Panc1 (cell line): ENCODE data around the gene CLDN9. TPM values are rescaled to one million over a fixed set of nuclear protein-coding genes. Genes with fewer than 3 reads are reported as not detected.

Experiments used
- ATAC-seq: fragments of 200-7000 bp; cut with Tn5 transposase; 2 replicates; pipeline ENCODE4 v1.9.1; 2020; ENCODE audit warnings: mild to moderate bottlenecking, moderate library complexity
- BruUV-seq: library from RNA; stranded (reverse); fragments of 400-500 nt; replicated peaks from 2 replicates; lab custom pipeline; 2021; lab: Mats Ljungman, UMichigan
- CTCF ChIA-PET: fragments of 300-600 bp; sonication (Branson Sonifier 250); formaldehyde crosslinking; loops from one replicate; lab custom pipeline; 2022; ENCODE audit warnings: antibody characterized with exemption; lab: Charles Lee
- POLR2A ChIA-PET: fragments of 300-600 bp; sonication (Branson Sonifier 250); formaldehyde crosslinking; loops from one replicate; lab custom pipeline; 2022; ENCODE audit warnings: antibody characterized with exemption; lab: Charles Lee
- DNase-seq: peaks from one replicate; pipeline ENCODE4 v3.0.0-alpha.2; 2010; ENCODE audit warnings: low read depth, low spot score
- H3K27ac ChIP-seq: 2 replicates; pipeline ENCODE4 v1.5.1; 2011; ENCODE audit warnings: mild to moderate bottlenecking, low read length, inconsistent platforms
- H3K27me3 ChIP-seq: fragments of 200-500 bp; sonication (Bioruptor generic); 2 replicates; pipeline ENCODE4 v1.6.0; 2014; ENCODE audit warnings: low read length, inconsistent platforms; ENCODE audit not compliant: control insufficient read depth, insufficient read depth
- H3K36me3 ChIP-seq: fragments of 200-500 bp; sonication (Bioruptor generic); 2 replicates; pipeline ENCODE4 v1.5.1; 2014; ENCODE audit warnings: inconsistent platforms, mild to moderate bottlenecking, low read length, moderate library complexity; ENCODE audit not compliant: control insufficient read depth, insufficient read depth
- H3K4me1 ChIP-seq: 2 replicates; pipeline ENCODE4 v1.5.1; 2011; ENCODE audit warnings: inconsistent platforms, mild to moderate bottlenecking, low read length, moderate library complexity; ENCODE audit not compliant: control insufficient read depth, insufficient read depth
- H3K4me3 ChIP-seq, 2 experiments: 2 replicates each; pipeline ENCODE4 v1.5.1; 2011 to 2012; ENCODE audit warnings: low read depth in 2 of 2, low read length in 2 of 2, mild to moderate bottlenecking in 2 of 2, inconsistent platforms in 1 of 2, moderate library complexity in 1 of 2
- H3K9me3 ChIP-seq: fragments of 200-500 bp; sonication (Bioruptor generic); 2 replicates; pipeline ENCODE4 v1.5.1; 2014; ENCODE audit warnings: low read depth, mild to moderate bottlenecking, inconsistent platforms, low read length, moderate library complexity; ENCODE audit not compliant: control insufficient read depth, insufficient read depth
- CTCF ChIP-seq: fragments of 450-650 bp; IDR thresholded peaks from 2 replicates; pipeline ENCODE4 v1.5.1; 2017; ENCODE audit warnings: mild to moderate bottlenecking
- POLR2AphosphoS5 ChIP-seq: IDR thresholded peaks from 2 replicates; pipeline ENCODE4 v1.6.1; 2012; ENCODE audit warnings: mild to moderate bottlenecking, low read depth, low read length, moderate library complexity
- REST ChIP-seq, 2 experiments: IDR thresholded peaks; 2 replicates each; pipeline ENCODE4 v1.6.1; 2011 to 2012; ENCODE audit warnings: low read depth in 2 of 2, control low read depth in 1 of 2, low read length in 1 of 2, mild to moderate bottlenecking in 1 of 2, moderate library complexity in 1 of 2; ENCODE audit not compliant: insufficient read depth in 1 of 2
- SIN3A ChIP-seq: IDR thresholded peaks from 2 replicates; pipeline ENCODE4 v1.6.1; 2012; ENCODE audit warnings: low read depth, mild to moderate bottlenecking, low read length, moderate library complexity, borderline replicate concordance; ENCODE audit not compliant: insufficient read depth
- TCF7L2 ChIP-seq: IDR thresholded peaks from 2 replicates; pipeline ENCODE4 v1.6.1; 2011; ENCODE audit warnings: mild to moderate bottlenecking, low read depth, low read length, inconsistent platforms
- in situ Hi-C: cut with HindIII; loops from 2 replicates; pipeline ENCODE4 v1.10.0; 2016; ENCODE audit warnings: low sequenced_read_pairs, low pct_unique_long_range_greater_than_20kb
- intact Hi-C: fragments of 100-400 bp; cut with micrococcal nuclease; formaldehyde crosslinking; loops from one replicate; pipeline ENCODE4 v1.10.0; 2022; ENCODE audit not compliant: unreplicated experiment
- total RNA-seq: library from RNA; stranded (reverse); gene quantifications from one replicate; pipeline ENCODE4 v1.2.1, GENCODE V29; 2021; ENCODE audit not compliant: unreplicated experiment

Gene CLDN9
- total RNA-seq, 1 experiment from 2014 or later: 1.6 TPM

- Histone ChIP-seq H3K27ac (peak overlapping the region; percentile 85), H3K27me3 (no peaks in the 10 kb centered on the region), H3K36me3 (no peaks in the 10 kb centered on the region), H3K4me1 (peaks cover 48% of the 10 kb centered on the region), H3K9me3 (no peaks in the 10 kb centered on the region), H3K4me3 (peak overlapping the region; percentile 69 to 70; a peak in 2 of 4 replicates)
- intact Hi-C loops (no loop called here), in situ Hi-C loops (no loop called here)
- no TSS peak for BruUV-seq
- DNase-seq (no peak), ATAC-seq (no peak)
- ChIA-PET CTCF (no interaction called here), POLR2A (no interaction called here)
- TF ChIP-seq SIN3A (no peak), POLR2AphosphoS5 (peak; percentile 24), REST (IDR thresholded peaks at IDR 0.05; ENCODE audit: insufficient read depth in 1 of 2, low read depth in 2 of 2, low read length in 1 of 2) (no peak), CTCF (no peak), TCF7L2 (no peak)
Measured at GRCh38 chr16:2971134-2971984, 41.4 kb upstream of the CLDN9 start.

- ChIA-PET CTCF (no interaction called here), POLR2A (no interaction called here)
- no peaks in the 10 kb centered on the region for H3K27me3 ChIP-seq
- intact Hi-C loops (no loop called here), in situ Hi-C loops (no loop called here)
- DNase-seq (no peak), ATAC-seq (no peak)
- no peaks in the 10 kb centered on the region for H3K36me3 ChIP-seq
- H3K4me1 ChIP-seq: peaks cover 52% of the 10 kb centered on the region
- peak overlapping the region; percentile 71 for H3K27ac ChIP-seq
- H3K9me3 ChIP-seq: no peaks in the 10 kb centered on the region
- H3K4me3 ChIP-seq: no peak overlapping the region
- no TSS peak for BruUV-seq
- peak; percentile 22; the same call in 1 of the 2 replicates for TF ChIP-seq POLR2AphosphoS5
- TF ChIP-seq REST (IDR thresholded peaks at IDR 0.05; ENCODE audit: insufficient read depth in 1 of 2, low read depth in 2 of 2, low read length in 1 of 2): no peak
- TF ChIP-seq SIN3A: no peak
Measured at GRCh38 chr16:2971985-2972784, 40.5 kb upstream of the CLDN9 start.
